Coronary artery (tissue), 2 donors: ENCODE data around the gene AP5S1.

Experiments used
- DNase-seq: peaks from one replicate; pipeline ENCODE4 v3.0.0-alpha.2; 2017; ENCODE audit warnings: low spot score
- H3K27ac ChIP-seq, 2 donors: fragments of 200-600 bp; sonication (generic); one replicate each; pipeline ENCODE4 v1.5.1; 2016 to 2019
- H3K4me3 ChIP-seq: fragments of 200-600 bp; sonication (generic); 2 replicates; pipeline ENCODE4 v1.5.1; 2016; ENCODE audit warnings: mild to moderate bottlenecking, moderate library complexity
- CTCF ChIP-seq: fragments of 200-600 bp; sonication (generic); IDR thresholded peaks from one replicate; pipeline ENCODE4 v1.5.1; 2019; ENCODE audit warnings: antibody characterized with exemption

AP5S1 gene

GRCh38 chr20:3847429-3847940 is 27.1 kb downstream of the AP5S1 start:
- no peak for TF ChIP-seq CTCF
- H3K4me3 ChIP-seq: peak overlapping the region; percentile 96
- no peak for DNase-seq
- H3K27ac ChIP-seq: peak overlapping the region; percentile 93 to 94

- no peak for TF ChIP-seq CTCF
- Histone ChIP-seq H3K27ac (no peak overlapping the region), H3K4me3 (no peak overlapping the region)
- DNase-seq: no peak
Measured at GRCh38 chr20:3848565-3848964, 28.2 kb downstream of the AP5S1 start.

- DNase-seq: no peak
- Histone ChIP-seq H3K4me3 (no peak overlapping the region), H3K27ac (no peak overlapping the region)
- TF ChIP-seq CTCF: no peak
Measured at GRCh38 chr20:3854462-3854871, 34.1 kb downstream of the AP5S1 start.

- H3K4me3 ChIP-seq: no peak overlapping the region
- DNase-seq: no peak
- no peak for TF ChIP-seq CTCF
- no peak overlapping the region for H3K27ac ChIP-seq
Measured at GRCh38 chr20:3857405-3857804, 37.1 kb downstream of the AP5S1 start.

GRCh38 chr20:3858689-3859088 is 38.3 kb downstream of the AP5S1 start:
- DNase-seq: no peak
- no peak for TF ChIP-seq CTCF
- no peak overlapping the region for H3K27ac ChIP-seq
- H3K4me3 ChIP-seq: no peak overlapping the region

- TF ChIP-seq CTCF: no peak
- H3K27ac ChIP-seq: no peak overlapping the region
- DNase-seq: no peak
- no peak overlapping the region for H3K4me3 ChIP-seq
Measured at GRCh38 chr20:3861191-3861590, 40.8 kb downstream of the AP5S1 start.

GRCh38 chr20:3862333-3862732 is 42.0 kb downstream of the AP5S1 start:
- no peak for DNase-seq
- Histone ChIP-seq H3K27ac (no peak overlapping the region), H3K4me3 (no peak overlapping the region)
- TF ChIP-seq CTCF: no peak
